ENCODE measurements around the gene ARFGAP2.

- TF ChIP-seq, protein P1, sequence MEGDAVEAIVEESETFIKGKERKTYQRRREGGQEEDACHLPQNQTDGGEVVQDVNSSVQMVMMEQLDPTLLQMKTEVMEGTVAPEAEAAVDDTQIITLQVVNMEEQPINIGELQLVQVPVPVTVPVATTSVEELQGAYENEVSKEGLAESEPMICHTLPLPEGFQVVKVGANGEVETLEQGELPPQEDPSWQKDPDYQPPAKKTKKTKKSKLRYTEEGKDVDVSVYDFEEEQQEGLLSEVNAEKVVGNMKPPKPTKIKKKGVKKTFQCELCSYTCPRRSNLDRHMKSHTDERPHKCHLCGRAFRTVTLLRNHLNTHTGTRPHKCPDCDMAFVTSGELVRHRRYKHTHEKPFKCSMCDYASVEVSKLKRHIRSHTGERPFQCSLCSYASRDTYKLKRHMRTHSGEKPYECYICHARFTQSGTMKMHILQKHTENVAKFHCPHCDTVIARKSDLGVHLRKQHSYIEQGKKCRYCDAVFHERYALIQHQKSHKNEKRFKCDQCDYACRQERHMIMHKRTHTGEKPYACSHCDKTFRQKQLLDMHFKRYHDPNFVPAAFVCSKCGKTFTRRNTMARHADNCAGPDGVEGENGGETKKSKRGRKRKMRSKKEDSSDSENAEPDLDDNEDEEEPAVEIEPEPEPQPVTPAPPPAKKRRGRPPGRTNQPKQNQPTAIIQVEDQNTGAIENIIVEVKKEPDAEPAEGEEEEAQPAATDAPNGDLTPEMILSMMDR (IDR thresholded peaks at IDR 0.05; ENCODE audit: borderline replicate concordance, extremely low read depth, low read length, poor library complexity, severe bottlenecking) = no peak
- no peak for TF ChIP-seq EZH2 (IDR thresholded peaks at IDR 0.05; ENCODE audit: borderline replicate concordance, low read depth, low read length, severe bottlenecking)
These were observed 43.7 kb downstream of the ARFGAP2 start for GRCh38 chr11:47132981-47133380.

All from DND-41 (cell line).